GM21447 (cell line): ENCODE data around the gene DYNC1I2.
"Not testable (repeated sequence)": the region's sequence is repeated elsewhere in the genome, so short reads cannot be mapped to it uniquely, and the experiment has no call there.

Experiments used
- ATAC-seq: cut with Tn5 transposase; IDR thresholded peaks from one replicate; pipeline ENCODE4 v1.9.1; 2021; ENCODE audit not compliant: unreplicated experiment

DYNC1I2 gene

GRCh38 chr2:171772373-171772772, 85.1 kb downstream of the DYNC1I2 start:
- no peak for ATAC-seq

- not testable (repeated sequence) for ATAC-seq
Measured at GRCh38 chr2:171774581-171774980, 87.3 kb downstream of the DYNC1I2 start.

- no peak for ATAC-seq
Measured at GRCh38 chr2:171778515-171778914, 91.2 kb downstream of the DYNC1I2 start.

GRCh38 chr2:171785450-171785849, 98.2 kb downstream of the DYNC1I2 start:
- no peak for ATAC-seq

- ATAC-seq, result no peak
Measured at GRCh38 chr2:171787333-171788072, 100.2 kb downstream of the DYNC1I2 start.

- ATAC-seq, result no peak
Measured at GRCh38 chr2:171788316-171788993, 101.2 kb downstream of the DYNC1I2 start.

- no peak for ATAC-seq
Measured at GRCh38 chr2:171789956-171790355, 102.7 kb downstream of the DYNC1I2 start.

- ATAC-seq, result no peak
Measured at GRCh38 chr2:171791361-171791760, 104.1 kb downstream of the DYNC1I2 start.

- no peak for ATAC-seq
Measured at GRCh38 chr2:171792157-171792556, 104.9 kb downstream of the DYNC1I2 start.

- ATAC-seq, result no peak
Measured at GRCh38 chr2:171792886-171793580, 105.8 kb downstream of the DYNC1I2 start.

- no peak for ATAC-seq
Measured at GRCh38 chr2:171793691-171794678, 106.7 kb downstream of the DYNC1I2 start.

- no peak for ATAC-seq
Measured at GRCh38 chr2:171794918-171795317, 107.6 kb downstream of the DYNC1I2 start.
